OCI-LY7 (cell line): ENCODE data around the gene GPD2.

ENCODE experiments used
- CTCF ChIP-seq: fragments of 200-600 bp; sonication (generic); conservative IDR thresholded peaks from 2 replicates; pipeline ENCODE4 v1.5.1; 2014; ENCODE audit warnings: mild to moderate bottlenecking, antibody characterized with exemption, low read length, moderate library complexity, mixed read lengths
- EZH2phosphoT487 ChIP-seq: fragments of 200-600 bp; sonication (generic); IDR thresholded peaks from 2 replicates; pipeline ENCODE4 v1.6.1; 2018; ENCODE audit warnings: low read depth, borderline replicate concordance, mild to moderate bottlenecking, mixed run types, antibody characterized with exemption, low read length, moderate library complexity, mixed read lengths

GRCh38 chr2:156505696-156506095 is 69.5 kb downstream of the GPD2 start:
- TF ChIP-seq CTCF, result no peak
- no peak for TF ChIP-seq EZH2phosphoT487
